A673 (cell line): ENCODE measurements around the gene ACSM3.
"Not testable (repeated sequence)": the region's sequence is repeated elsewhere in the genome, so short reads cannot be mapped to it uniquely, and the experiment has no call there.

Experiments
- EZH2 ChIP-seq: fragments of 200-600 bp; sonication (generic); IDR thresholded peaks from 2 replicates; pipeline ENCODE4 v1.6.1; 2017; ENCODE audit warnings: borderline replicate concordance, low read depth, mild to moderate bottlenecking, mixed read lengths, antibody characterized with exemption, low read length; ENCODE audit not compliant: poor library complexity, severe bottlenecking
- TF ChIP-seq, protein P1 (sequence below): fragments of 300-800, 200-600 bp; sonication (generic); conservative IDR thresholded peaks from 2 replicates; pipeline ENCODE4 v1.5.1; 2017; ENCODE audit warnings: low read depth, mild to moderate bottlenecking, antibody characterized with exemption, low read length, moderate library complexity, mixed read lengths

DNA sequence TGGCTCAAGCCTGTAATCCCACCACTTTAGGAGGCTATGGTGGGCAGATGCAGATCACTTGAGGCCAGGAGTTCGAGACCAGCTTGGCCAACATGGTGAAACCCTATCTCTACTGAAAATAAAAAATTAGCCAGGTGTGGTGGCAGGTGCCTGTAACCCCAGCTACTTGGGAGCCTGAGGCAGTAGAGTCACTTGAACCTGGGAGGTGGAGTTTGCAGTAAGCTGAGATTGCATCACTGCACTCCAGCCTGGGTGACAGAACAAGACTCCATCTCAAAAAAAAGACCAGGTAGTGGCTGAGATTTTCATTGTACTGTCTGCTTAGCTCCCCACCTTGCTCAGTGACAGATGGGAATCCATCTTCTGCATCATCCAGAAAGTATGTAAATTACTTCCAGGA, 634 bp downstream of the ACSM3 start:
- TF ChIP-seq, protein P1, sequence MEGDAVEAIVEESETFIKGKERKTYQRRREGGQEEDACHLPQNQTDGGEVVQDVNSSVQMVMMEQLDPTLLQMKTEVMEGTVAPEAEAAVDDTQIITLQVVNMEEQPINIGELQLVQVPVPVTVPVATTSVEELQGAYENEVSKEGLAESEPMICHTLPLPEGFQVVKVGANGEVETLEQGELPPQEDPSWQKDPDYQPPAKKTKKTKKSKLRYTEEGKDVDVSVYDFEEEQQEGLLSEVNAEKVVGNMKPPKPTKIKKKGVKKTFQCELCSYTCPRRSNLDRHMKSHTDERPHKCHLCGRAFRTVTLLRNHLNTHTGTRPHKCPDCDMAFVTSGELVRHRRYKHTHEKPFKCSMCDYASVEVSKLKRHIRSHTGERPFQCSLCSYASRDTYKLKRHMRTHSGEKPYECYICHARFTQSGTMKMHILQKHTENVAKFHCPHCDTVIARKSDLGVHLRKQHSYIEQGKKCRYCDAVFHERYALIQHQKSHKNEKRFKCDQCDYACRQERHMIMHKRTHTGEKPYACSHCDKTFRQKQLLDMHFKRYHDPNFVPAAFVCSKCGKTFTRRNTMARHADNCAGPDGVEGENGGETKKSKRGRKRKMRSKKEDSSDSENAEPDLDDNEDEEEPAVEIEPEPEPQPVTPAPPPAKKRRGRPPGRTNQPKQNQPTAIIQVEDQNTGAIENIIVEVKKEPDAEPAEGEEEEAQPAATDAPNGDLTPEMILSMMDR, result not testable (repeated sequence)
- not testable (repeated sequence) for TF ChIP-seq EZH2
